HCT116 (cell line): ENCODE data around the gene TNS2. TPM values are rescaled to one million over a fixed set of nuclear protein-coding genes. Genes with fewer than 3 reads are reported as not detected.

ENCODE experiments used
- ATAC-seq: fragments of 200-7000 bp; cut with Tn5 transposase; 2 replicates; pipeline ENCODE4 v1.9.1; 2020; ENCODE audit warnings: mild to moderate bottlenecking, moderate library complexity
- BruUV-seq: library from RNA; stranded (reverse); fragments of 400-500 nt; replicated peaks from 2 replicates; lab custom pipeline; 2021; lab: Mats Ljungman, UMichigan
- CTCF ChIA-PET: fragments of 300-600 bp; sonication (Branson Sonifier 250); formaldehyde crosslinking; loops from one replicate; lab custom pipeline; 2021; ENCODE audit warnings: antibody characterized with exemption; lab: Charles Lee
- POLR2A ChIA-PET: fragments of 300-600, 350-600 bp; sonication (Branson Sonifier 250); formaldehyde crosslinking; loops from one replicate; lab custom pipeline; 2021; ENCODE audit warnings: antibody characterized with exemption; lab: Charles Lee
- RAD21 ChIA-PET, 2 experiments: fragments of 300-600 bp; sonication (Branson Sonifier 250); formaldehyde crosslinking; loops; one replicate each; lab custom pipeline; 2023; ENCODE audit warnings: low total read pairs in 2 of 2; ENCODE audit not compliant: uncharacterized antibody in 2 of 2, unreplicated experiment in 2 of 2, low non-redundant PET in 1 of 2; lab: Charles Lee
- DNase-seq: peaks from one replicate; pipeline ENCODE4 v3.0.0-alpha.2; 2010; ENCODE audit warnings: low read depth, low spot score
- H2AFZ ChIP-seq: fragments of 200-600 bp; shearing (Covaris generic), sonication (generic); 2 replicates; pipeline ENCODE4 v1.6.1; 2017; ENCODE audit warnings: low read depth, mixed run types, mixed read lengths, antibody characterized with exemption, low read length; ENCODE audit not compliant: poor library complexity, severe bottlenecking
- H3K27ac ChIP-seq: 2 replicates; pipeline ENCODE4 v1.5.1; 2012; ENCODE audit warnings: low read depth, low read length
- H3K27me3 ChIP-seq: fragments of 200-600 bp; sonication (generic); 2 replicates; pipeline ENCODE4 v1.6.1; 2016; ENCODE audit warnings: mixed run types, low read length, mixed read lengths; ENCODE audit not compliant: insufficient read depth
- H3K36me3 ChIP-seq, 2 experiments: fragments of 200-500 bp in 1 of 2; fragments of 200-600 bp in 1 of 2; sonication (Bioruptor generic) in 1 of 2; sonication (generic) in 1 of 2; 2 replicates each; pipeline versions ENCODE4 v1.5.1 to v1.6.1; 2014 to 2016; ENCODE audit warnings: low read length in 2 of 2, inconsistent platforms in 1 of 2, mixed read lengths in 1 of 2, mixed run types in 1 of 2; ENCODE audit not compliant: insufficient read depth in 2 of 2, control insufficient read depth in 1 of 2
- H3K4me1 ChIP-seq, 2 experiments: fragments of 200-600 bp in 1 of 2; sonication (generic) in 1 of 2; 2 replicates each; pipeline versions ENCODE4 v1.5.1 to v1.6.1; 2012 to 2017; ENCODE audit warnings: low read length in 2 of 2, inconsistent platforms in 1 of 2, mild to moderate bottlenecking in 1 of 2, mixed read lengths in 1 of 2, mixed run types in 1 of 2, moderate library complexity in 1 of 2; ENCODE audit not compliant: insufficient read depth in 2 of 2, control insufficient read depth in 1 of 2
- H3K4me2 ChIP-seq: fragments of 200-600 bp; sonication (generic); 2 replicates; pipeline ENCODE4 v1.6.1; 2017; ENCODE audit warnings: mixed run types, low read length, mixed read lengths
- H3K4me3 ChIP-seq, 2 experiments: fragments of 200-600 bp in 1 of 2; sonication (generic) in 1 of 2; replicated peaks in 1 of 2; 2 replicates each; pipeline ENCODE4 v1.5.1; 2011 to 2016; ENCODE audit warnings: low read length in 2 of 2, control low read depth in 1 of 2, low read depth in 1 of 2, mild to moderate bottlenecking in 1 of 2, mixed read lengths in 1 of 2, mixed run types in 1 of 2
- H3K79me2 ChIP-seq: fragments of 200-600 bp; sonication (generic); 2 replicates; pipeline ENCODE4 v1.6.1; 2017; ENCODE audit warnings: mild to moderate bottlenecking, mixed run types, low read length, moderate library complexity, mixed read lengths; ENCODE audit not compliant: insufficient read depth
- H3K9ac ChIP-seq: fragments of 200-600 bp; sonication (generic); 2 replicates; pipeline ENCODE4 v1.6.1; 2016; ENCODE audit warnings: low read length, mixed read lengths
- H3K9me2 ChIP-seq: fragments of 200-600 bp; sonication (generic), shearing (Covaris generic); 2 replicates; pipeline ENCODE4 v1.6.1; 2017; ENCODE audit warnings: mixed run types, mild to moderate bottlenecking, moderate library complexity; ENCODE audit not compliant: insufficient read depth
- H3K9me3 ChIP-seq, 2 experiments: fragments of 200-500 bp in 1 of 2; fragments of 200-600 bp in 1 of 2; sonication (Bioruptor generic) in 1 of 2; sonication (generic) in 1 of 2; 2 replicates each; pipeline ENCODE4 v1.6.1; 2014 to 2017; ENCODE audit warnings: low read length in 2 of 2, mixed read lengths in 2 of 2, inconsistent platforms in 1 of 2, low read depth in 1 of 2, mild to moderate bottlenecking in 1 of 2, mixed run types in 1 of 2, moderate library complexity in 1 of 2; ENCODE audit not compliant: control insufficient read depth in 1 of 2, insufficient read depth in 1 of 2
- H4K20me1 ChIP-seq: fragments of 200-600 bp; sonication (generic), shearing (Covaris generic); 2 replicates; pipeline ENCODE4 v1.6.1; 2017; ENCODE audit warnings: mixed run types, mild to moderate bottlenecking, moderate library complexity; ENCODE audit not compliant: insufficient read depth
- CBX3 ChIP-seq: IDR thresholded peaks from 2 replicates; pipeline ENCODE4 v1.6.1; 2012; ENCODE audit warnings: low read depth
- POLR2AphosphoS5 ChIP-seq: IDR thresholded peaks from 2 replicates; pipeline ENCODE4 v1.6.1; 2011; ENCODE audit warnings: mild to moderate bottlenecking, low read depth, low read length, moderate library complexity
- TCF7L2 ChIP-seq: IDR thresholded peaks from 2 replicates; pipeline ENCODE4 v1.7.0; 2011; ENCODE audit warnings: borderline replicate concordance, inconsistent platforms; ENCODE audit not compliant: insufficient read depth, insufficient read length; ENCODE audit errors: extremely low read depth
- intact Hi-C: fragments of 100-400 bp; cut with micrococcal nuclease; formaldehyde crosslinking; loops from 2 replicates; pipeline ENCODE4 v1.10.0; 2022
- total RNA-seq: library from RNA; stranded (reverse); gene quantifications from one replicate; pipeline ENCODE4 v1.2.1, GENCODE V29; 2021; ENCODE audit not compliant: unreplicated experiment
- TF ChIP-seq, protein P1 (sequence below), 3 experiments: fragments of 200-600 bp in 1 of 3; sonication (generic) in 1 of 3; IDR thresholded peaks in 2 of 3; conservative IDR thresholded peaks in 1 of 3; 2 replicates each; pipeline ENCODE4 v1.5.1; 2012 to 2017; ENCODE audit warnings: low read depth in 2 of 3, low read length in 2 of 3, antibody characterized with exemption in 1 of 3, borderline replicate concordance in 1 of 3, control low read depth in 1 of 3, mild to moderate bottlenecking in 1 of 3, mixed read lengths in 1 of 3, mixed run types in 1 of 3, moderate library complexity in 1 of 3; ENCODE audit not compliant: insufficient read depth in 1 of 3

TNS2 gene
- total RNA-seq, 1 experiment from 2014 or later = 25.7 TPM

- Histone ChIP-seq H3K27ac (peak overlapping the region; percentile 45), H4K20me1 (peaks cover 3% of the 10 kb centered on the region; the same call in 1 of the 2 replicates), H3K4me3 (no peak overlapping the region), H3K9me3 (no peaks in the 10 kb centered on the region), H3K9me2 (no peaks in the 10 kb centered on the region), H3K4me1 (peaks cover 23 to 35% of the 10 kb centered on the region in 2 experiments), H3K4me2 (peak overlapping the region; percentile 76), H2AFZ (no peak overlapping the region), H3K9ac (peak overlapping the region; percentile 39), H3K79me2 (no peaks in the 10 kb centered on the region), H3K27me3 (no peaks in the 10 kb centered on the region), H3K36me3 (peaks cover 3 to 25% of the 10 kb centered on the region in 2 experiments; a peak in 3 of 4 replicates)
- ChIA-PET RAD21 (interaction anchor here (1.0 to 1.3 kb wide), 5 partner anchors 13 to 176 kb away, joined by 3 to 7 read pairs (median 5); no protein-coding TSS in a partner anchor), POLR2A (interaction anchor here (0.9 to 1.9 kb wide), 8 partner anchors 7 to 91 kb away, joined by 3 to 8 read pairs (median 4); partner anchors contain the start of gene SPRYD3), CTCF (interaction anchor here (0.5 to 1.7 kb wide), 15 partner anchors 8 to 177 kb away, joined by 3 to 20 read pairs (median 5); partner anchors contain the start of gene SPRYD3)
- no TSS peak for BruUV-seq
- TF ChIP-seq POLR2AphosphoS5 (peak; percentile 34; the same call in 1 of the 2 replicates), CBX3 (no peak), TCF7L2 (peak; percentile 83)
- TF ChIP-seq, protein P1, sequence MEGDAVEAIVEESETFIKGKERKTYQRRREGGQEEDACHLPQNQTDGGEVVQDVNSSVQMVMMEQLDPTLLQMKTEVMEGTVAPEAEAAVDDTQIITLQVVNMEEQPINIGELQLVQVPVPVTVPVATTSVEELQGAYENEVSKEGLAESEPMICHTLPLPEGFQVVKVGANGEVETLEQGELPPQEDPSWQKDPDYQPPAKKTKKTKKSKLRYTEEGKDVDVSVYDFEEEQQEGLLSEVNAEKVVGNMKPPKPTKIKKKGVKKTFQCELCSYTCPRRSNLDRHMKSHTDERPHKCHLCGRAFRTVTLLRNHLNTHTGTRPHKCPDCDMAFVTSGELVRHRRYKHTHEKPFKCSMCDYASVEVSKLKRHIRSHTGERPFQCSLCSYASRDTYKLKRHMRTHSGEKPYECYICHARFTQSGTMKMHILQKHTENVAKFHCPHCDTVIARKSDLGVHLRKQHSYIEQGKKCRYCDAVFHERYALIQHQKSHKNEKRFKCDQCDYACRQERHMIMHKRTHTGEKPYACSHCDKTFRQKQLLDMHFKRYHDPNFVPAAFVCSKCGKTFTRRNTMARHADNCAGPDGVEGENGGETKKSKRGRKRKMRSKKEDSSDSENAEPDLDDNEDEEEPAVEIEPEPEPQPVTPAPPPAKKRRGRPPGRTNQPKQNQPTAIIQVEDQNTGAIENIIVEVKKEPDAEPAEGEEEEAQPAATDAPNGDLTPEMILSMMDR (IDR thresholded peaks at IDR 0.05 in 2 of 3, conservative IDR thresholded peaks at IDR 0.05 in 1 of 3; ENCODE audit: borderline replicate concordance in 1 of 3, insufficient read depth in 1 of 3, low read depth in 2 of 3, low read length in 2 of 3) = peak in 2 of 3 experiments; percentile 66 to 75; a peak in 4 of 6 replicates
- intact Hi-C loops = loop anchor here (10.0 kb wide), 1 partner anchor 223 kb away; no protein-coding TSS in a partner anchor
- ATAC-seq (peak; percentile 77), DNase-seq (peak; percentile 63)
Measured at GRCh38 chr12:53061404-53062010, 11.6 kb downstream of the TNS2 start.
